AG08396 (cell line): ENCODE measurements around the gene SYTL5.
"Not testable (repeated sequence)": the region's sequence is repeated elsewhere in the genome, so short reads cannot be mapped to it uniquely, and the experiment has no call there.

Experiments
- DNase-seq: peaks from one replicate; pipeline ENCODE4 v3.0.0; 2012; ENCODE audit warnings: low spot score, mixed read lengths

SYTL5 gene

GRCh38 chrX:38006291-38006690, at the start of gene SYTL5:
Gene SYTL5, plus strand, starts transcription at chrX:38006553. Its CDS starts 27,337 bp downstream, at chrX:38033890.
- DNase-seq = no peak

DNA sequence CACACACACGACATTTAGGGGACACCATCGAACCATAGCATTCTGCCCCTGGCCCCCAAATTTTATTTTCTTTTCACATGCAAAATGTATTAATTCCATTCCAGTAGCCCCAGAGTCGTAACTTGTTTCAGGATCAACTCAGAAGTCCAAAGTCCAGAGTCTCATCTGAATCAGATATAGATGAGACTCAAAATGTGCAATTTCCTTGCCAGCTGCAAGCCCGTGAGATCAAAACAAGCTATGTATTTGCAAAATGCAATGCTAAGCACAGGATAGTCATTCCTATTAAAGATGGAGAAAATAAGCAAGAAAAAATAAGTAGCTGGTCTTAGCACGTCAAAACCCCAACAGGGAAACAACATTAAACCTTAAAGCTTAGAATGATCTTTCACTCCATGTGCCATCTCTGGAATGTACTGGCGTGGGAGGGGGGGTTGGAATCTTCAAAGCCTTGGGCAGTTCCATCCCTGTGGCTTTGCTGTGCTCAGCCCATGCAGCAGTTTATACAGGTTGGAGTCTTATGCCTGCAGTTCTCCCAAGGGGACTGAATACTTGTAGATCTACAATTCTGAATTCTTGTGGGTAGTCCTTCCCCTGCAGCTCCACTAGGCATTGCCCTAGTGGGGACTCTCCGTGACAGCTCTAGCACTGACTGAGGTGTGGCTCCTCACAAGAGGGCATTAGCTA, 47.7 kb upstream of the SYTL5 start:
- peak; percentile 5 for DNase-seq

DNA sequence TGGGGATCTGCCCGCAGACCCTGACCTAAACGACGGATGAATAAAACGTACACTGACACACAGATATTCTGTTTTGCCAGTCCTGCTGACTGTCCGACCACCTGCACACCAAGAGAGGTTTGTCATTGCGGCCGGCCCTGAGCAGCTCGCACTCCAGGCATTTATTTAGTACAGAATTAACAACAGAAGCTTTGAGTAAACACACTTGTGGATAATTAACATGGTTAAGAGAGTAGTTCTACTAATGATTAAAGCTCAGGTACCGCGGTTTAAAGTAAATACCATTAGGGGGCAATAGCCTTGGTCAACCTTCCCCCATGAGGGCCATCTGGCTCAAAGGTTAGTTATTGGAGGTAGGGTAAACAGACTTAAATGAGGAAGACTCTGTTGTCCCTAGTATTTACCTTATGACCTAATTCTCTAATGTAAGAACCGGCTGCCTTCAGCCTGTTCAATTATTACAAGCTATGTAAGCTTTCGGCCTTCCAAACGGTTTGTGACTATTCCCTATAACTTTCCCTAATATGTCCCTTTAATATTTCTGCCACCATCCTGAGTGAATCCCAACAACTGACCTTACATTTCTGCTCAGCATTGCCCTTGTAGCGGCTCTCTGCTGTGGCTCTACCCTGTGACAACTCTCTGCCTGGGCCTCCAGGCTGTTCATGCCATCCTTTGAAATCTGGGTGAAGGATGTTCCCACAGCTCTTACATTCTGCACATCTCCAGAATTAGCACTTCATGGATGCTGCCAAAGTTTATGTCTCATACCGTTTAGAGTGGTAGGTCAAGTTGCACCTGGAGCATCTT, 46.9 kb upstream of the SYTL5 start:
- no peak for DNase-seq

- no peak for DNase-seq
Measured at GRCh38 chrX:37961118-37961517, 45.2 kb upstream of the SYTL5 start.

DNA sequence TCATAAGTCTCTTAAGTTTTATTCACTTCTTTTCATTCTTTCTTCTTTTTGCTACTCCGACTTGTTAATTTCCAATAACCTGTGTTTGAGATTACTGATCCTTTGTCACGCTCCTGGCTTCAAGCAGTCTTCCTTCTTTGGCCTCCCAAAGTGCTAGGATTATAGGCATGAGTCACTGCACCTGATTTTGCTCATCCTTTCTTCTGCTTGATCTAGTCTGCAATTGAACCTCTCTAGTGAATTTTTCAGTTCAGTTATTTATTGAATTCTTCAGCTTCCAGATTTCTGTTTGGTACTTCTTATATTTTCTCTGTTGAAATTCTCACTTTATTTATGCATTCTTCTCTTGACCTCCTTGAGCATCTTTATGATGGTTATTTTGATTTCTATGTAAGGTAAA, 38.6 kb upstream of the SYTL5 start:
- DNase-seq = no peak

GRCh38 chrX:37975421-37975820, 30.9 kb upstream of the SYTL5 start:
- no peak for DNase-seq

- no peak for DNase-seq
Measured at GRCh38 chrX:37976153-37976552, 30.2 kb upstream of the SYTL5 start.

GRCh38 chrX:37984880-37985279, 21.5 kb upstream of the SYTL5 start:
- DNase-seq = no peak

DNA sequence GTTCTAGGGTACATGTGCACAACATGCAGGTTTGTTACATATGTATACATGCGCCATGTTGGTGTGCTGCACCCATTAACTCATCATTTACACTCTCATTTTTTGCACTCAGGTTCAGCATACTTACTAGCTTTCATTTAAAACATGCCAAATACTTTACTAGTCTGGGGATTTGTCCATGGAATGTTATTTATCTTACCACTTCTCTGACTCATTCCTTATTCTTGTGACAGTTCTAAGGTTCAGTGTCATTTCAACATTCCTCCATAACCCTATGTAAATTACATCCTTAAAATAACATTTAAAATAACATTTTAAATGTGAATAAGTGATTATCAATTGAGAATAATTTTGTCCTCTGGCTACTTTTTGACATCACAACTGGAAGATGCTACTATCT, 19.5 kb upstream of the SYTL5 start:
- peak; percentile 16 for DNase-seq

GRCh38 chrX:37989304-37989703, 17.0 kb upstream of the SYTL5 start:
- no peak for DNase-seq

- not testable (repeated sequence) for DNase-seq
Measured at GRCh38 chrX:37991303-37991702, 15.1 kb upstream of the SYTL5 start.

GRCh38 chrX:37993176-37993575, 13.2 kb upstream of the SYTL5 start:
- no peak for DNase-seq

- no peak for DNase-seq
Measured at GRCh38 chrX:37993837-37994619, 12.3 kb upstream of the SYTL5 start.

DNA sequence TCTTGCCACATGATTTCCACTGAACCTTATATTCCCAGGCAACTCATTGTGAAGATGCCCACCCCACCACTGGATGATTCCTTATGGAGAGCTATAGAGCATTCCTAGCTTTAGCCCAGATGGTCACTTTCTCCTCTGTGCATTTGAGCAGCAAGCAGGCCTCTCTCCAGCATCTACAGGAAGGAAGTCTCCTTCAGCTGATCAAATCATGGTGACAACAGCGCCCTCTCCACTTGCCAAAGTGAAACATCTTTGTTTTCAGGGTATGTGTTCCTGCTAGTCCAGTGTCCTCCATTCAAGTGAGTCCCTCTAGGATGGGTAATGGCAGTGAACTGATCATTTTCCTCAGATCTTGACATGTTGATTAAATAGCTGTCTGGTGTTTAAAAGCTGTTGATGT, 10.9 kb upstream of the SYTL5 start:
- no peak for DNase-seq

GRCh38 chrX:37997096-37997495, 9.3 kb upstream of the SYTL5 start:
- no peak for DNase-seq

DNA sequence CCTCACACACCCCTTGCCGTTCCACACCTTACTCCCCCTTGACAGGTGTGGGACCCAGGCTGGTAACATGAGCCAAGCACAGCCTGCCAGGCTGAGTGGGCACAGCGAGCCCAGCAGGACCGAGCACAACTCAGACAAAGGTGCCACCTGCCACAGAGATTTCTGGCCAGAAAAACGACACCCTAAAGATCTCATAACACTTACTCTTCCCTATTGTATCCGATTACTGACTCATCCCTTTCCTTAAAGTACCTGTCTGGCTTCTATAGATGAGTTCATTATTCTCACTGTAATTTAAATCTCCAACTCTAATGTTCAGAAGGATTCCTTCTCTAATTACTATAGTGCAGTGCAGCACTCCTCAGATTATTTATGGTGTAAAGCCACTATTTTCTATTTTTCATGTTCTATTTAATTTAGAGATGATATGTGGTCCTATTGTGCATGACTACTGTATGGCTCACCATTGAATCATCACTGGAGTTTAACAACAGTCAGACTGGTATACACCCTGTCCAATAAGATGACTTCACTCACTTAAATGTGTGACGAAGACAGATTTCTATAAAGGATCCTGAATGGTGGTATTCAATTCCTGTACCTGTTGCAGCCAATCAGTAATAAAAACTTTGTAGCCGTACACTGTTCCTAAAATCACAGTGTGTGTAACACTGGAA, 7.6 kb upstream of the SYTL5 start:
- peak; percentile 43 for DNase-seq

DNA sequence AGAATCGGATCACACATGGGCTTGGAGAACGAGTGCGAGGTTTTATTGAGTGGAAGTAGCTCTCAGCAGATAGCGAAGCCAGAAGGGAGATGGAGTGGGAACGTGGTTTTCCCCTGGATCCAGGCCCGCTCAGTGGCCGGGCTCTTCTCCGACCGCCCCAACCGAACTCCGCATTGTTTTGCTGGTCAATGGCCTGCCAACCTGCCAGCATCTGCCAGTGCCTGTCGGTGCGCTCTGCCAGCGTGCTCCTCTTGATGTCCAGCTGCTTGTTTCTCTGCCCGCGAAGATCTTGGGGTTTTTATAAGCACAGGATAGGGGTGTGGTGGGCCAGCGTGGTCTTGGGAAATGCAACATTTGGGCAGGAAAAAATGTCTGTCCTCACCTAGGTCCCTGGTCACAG, 5.6 kb upstream of the SYTL5 start:
- no peak for DNase-seq

DNA sequence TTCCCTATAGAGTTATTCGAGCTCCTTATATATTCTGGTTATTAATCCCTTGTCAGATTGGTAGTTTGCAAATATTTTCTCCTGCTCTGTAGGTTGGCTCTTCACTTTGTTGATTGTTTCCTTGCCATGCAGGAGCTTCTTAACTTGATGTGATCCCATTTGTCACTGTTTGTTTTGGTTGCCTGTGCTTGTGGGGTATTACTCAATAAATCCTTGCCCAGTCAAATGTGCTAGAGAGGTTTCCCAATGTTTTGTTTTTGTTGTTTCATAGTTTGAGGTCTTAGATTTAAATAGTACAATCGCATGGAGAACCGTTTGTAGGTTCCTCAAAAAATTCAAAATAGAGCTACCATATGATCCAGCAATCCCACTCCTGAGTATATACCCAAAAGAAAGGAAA, 2.3 kb upstream of the SYTL5 start:
- DNase-seq = no peak

DNA sequence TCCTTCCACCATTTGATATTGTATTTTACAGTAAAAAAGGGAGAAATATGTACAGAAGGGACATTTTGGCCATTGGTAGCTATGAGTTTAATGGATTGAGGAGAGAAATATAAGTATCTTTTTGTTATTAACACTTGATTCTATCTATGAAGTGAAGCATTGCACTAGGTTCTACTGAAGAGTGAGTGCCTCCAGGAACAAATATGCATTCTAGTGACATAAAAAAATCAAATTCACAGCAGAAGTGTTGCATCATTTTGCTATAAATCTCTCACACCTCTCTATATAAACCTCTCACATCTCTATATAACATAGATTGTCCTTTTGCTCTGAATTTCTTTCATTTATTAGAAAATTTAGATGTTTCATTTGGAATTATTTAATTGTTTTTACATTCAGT, 425 bp downstream of the SYTL5 start:
- no peak for DNase-seq

GRCh38 chrX:38008658-38009057, 2.3 kb downstream of the SYTL5 start:
- no peak for DNase-seq

DNA sequence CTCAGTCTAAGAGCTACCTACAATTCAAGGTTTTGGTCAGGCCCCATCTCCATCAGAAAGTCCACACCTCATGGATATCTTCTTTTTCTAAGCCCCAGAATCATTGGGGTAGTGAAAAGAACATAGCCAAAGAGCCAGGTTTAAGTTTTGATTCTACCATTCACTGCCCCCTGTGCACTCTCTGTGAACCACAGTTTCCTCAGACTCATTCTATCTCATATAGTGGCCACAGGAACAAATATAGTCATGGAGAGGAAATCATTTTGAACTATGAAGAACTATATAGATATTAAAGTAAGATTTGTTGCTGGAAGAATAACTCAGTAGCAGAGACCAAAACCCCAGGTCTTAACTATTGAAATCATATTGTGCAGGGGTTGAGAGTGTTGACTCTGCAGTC, 3.3 kb downstream of the SYTL5 start:
- no peak for DNase-seq

- no peak for DNase-seq
Measured at GRCh38 chrX:38018766-38019425, 12.5 kb downstream of the SYTL5 start.
